WTC11 (cell line): ENCODE data around the gene PTPRN2.

Experiments
- AFF4 ChIP-seq: sonication (generic); formaldehyde crosslinking; IDR thresholded peaks from 2 replicates; pipeline ENCODE4 v1.8.1; 2023; ENCODE audit warnings: mild to moderate bottlenecking, missing genetic modification reagents, borderline replicate concordance
- ATF3 ChIP-seq: sonication (generic); formaldehyde crosslinking; conservative IDR thresholded peaks from 2 replicates; pipeline ENCODE4 v1.8.1; 2022; ENCODE audit warnings: mild to moderate bottlenecking, missing genetic modification reagents
- CREB1 ChIP-seq: sonication (generic); formaldehyde crosslinking; IDR thresholded peaks from 2 replicates; pipeline ENCODE4 v1.8.0; 2023; ENCODE audit warnings: mild to moderate bottlenecking, missing genetic modification reagents
- CTCF ChIP-seq: fragments of 200-600 bp; IDR thresholded peaks from 2 replicates; pipeline ENCODE4 v1.8.0; 2022; ENCODE audit warnings: antibody characterized with exemption
- FOXJ3 ChIP-seq: sonication (generic); formaldehyde crosslinking; IDR thresholded peaks from 2 replicates; pipeline ENCODE4 v1.9.0; 2021; ENCODE audit warnings: missing genetic modification reagents, mild to moderate bottlenecking, borderline replicate concordance
- GABPB1 ChIP-seq: sonication (generic); formaldehyde crosslinking; IDR thresholded peaks from 2 replicates; pipeline ENCODE4 v1.8.1; 2023; ENCODE audit warnings: mild to moderate bottlenecking, missing genetic modification reagents
- KAT7 ChIP-seq: sonication (generic); formaldehyde crosslinking; IDR thresholded peaks from 2 replicates; pipeline ENCODE4 v1.8.1; 2023; ENCODE audit warnings: missing genetic modification reagents, mild to moderate bottlenecking, borderline replicate concordance
- MAX ChIP-seq: sonication (generic); formaldehyde crosslinking; IDR thresholded peaks from 2 replicates; pipeline ENCODE4 v1.8.0; 2022; ENCODE audit warnings: mild to moderate bottlenecking, missing genetic modification reagents
- ZBTB43 ChIP-seq: sonication (generic); formaldehyde crosslinking; IDR thresholded peaks from 2 replicates; pipeline ENCODE4 v1.8.1; 2023; ENCODE audit warnings: mild to moderate bottlenecking, missing genetic modification reagents
- ZNF532 ChIP-seq: fragments of 250-450 bp; sonication (Bioruptor Pico); IDR thresholded peaks from 2 replicates; pipeline ENCODE4 v1.9.0; 2021; ENCODE audit warnings: mild to moderate bottlenecking, borderline replicate concordance

GRCh38 chr7:158229945-158230344 lies 357.7 kb downstream of the PTPRN2 start:
- TF ChIP-seq CTCF (no peak), ATF3 (no peak), KAT7 (CRISPR knock-in tag) (no peak), MAX (CRISPR knock-in tag) (no peak), AFF4 (no peak), CREB1 (no peak), FOXJ3 (CRISPR knock-in tag) (no peak), ZBTB43 (CRISPR knock-in tag) (no peak), GABPB1 (CRISPR knock-in tag) (no peak), ZNF532 (no peak)
